Activated CD4-positive, alpha-beta T cell treated with anti-CD3 and anti-CD28 coated beads for 36 hours (primary cell): ENCODE data around the gene LHFPL3. TPM values are rescaled to one million over a fixed set of nuclear protein-coding genes. Genes with fewer than 3 reads are reported as not detected.

Experiments used
- total RNA-seq, 2 experiments: library from RNA; stranded (reverse); gene quantifications; one replicate each; pipeline ENCODE4 v1.2.3, GENCODE V29; 2021

Gene LHFPL3
- total RNA-seq, 2 experiments from 2014 or later, result not detected

Other genes with a start within 250 kb of the LHFPL3 start
- gene ORC5, start 120.6 kb upstream of the LHFPL3 start, total RNA-seq, result 10 to 100 TPM; 23.5 to 25.1 TPM